Measurements from ENCODE around the gene ZNF230. TPM values are rescaled to one million over a fixed set of nuclear protein-coding genes. Genes with fewer than 3 reads are reported as not detected.
A peak's percentile ranks its signal among the peaks of the same experiment; 100 is the strongest.

Gene ZNF230
- total RNA-seq, result 1 to 10 TPM; 4.5 to 5.5 TPM

- Mint-ChIP-seq H3K27me3 (peaks cover 1% of the 10 kb centered on the region), H3K27ac (peak within 1 kb of the TSS; percentile 97), H3K4me3 (peak within 1 kb of the TSS; percentile 98), H3K9me3 (peaks cover 44% of the 10 kb centered on the region), H3K36me3 (ENCODE audit: low read depth) (peaks cover 35% of the 10 kb centered on the region), H3K4me1 (peaks cover 19% of the 10 kb centered on the region)
- DNase-seq, result peak; percentile 90
- ChIA-PET POLR2A (no interaction called here), CTCF (interaction anchor here (0.6 to 1.6 kb wide), 3 partner anchors 47 to 92 kb away, joined by 3 to 7 read pairs (median 4); no protein-coding TSS in a partner anchor)
Observed at GRCh38 chr19:44002566-44003460, at the start of gene ZNF230. Gene ZNF230 (plus strand): TSS chr19:44002957. CDS start chr19:44007079, 4,122 bp downstream.

- Mint-ChIP-seq H3K36me3 (ENCODE audit: low read depth) (no peaks in the 10 kb centered on the region), H3K27ac (no peak overlapping the region), H3K27me3 (no peaks in the 10 kb centered on the region), H3K9me3 (peaks cover 34% of the 10 kb centered on the region), H3K4me3 (no peak overlapping the region), H3K4me1 (peaks cover 4% of the 10 kb centered on the region)
- no peak for DNase-seq
- POLR2A ChIA-PET, result no interaction called here
- CTCF ChIA-PET, result no interaction called here
Observed at GRCh38 chr19:43956827-43957226, 45.9 kb upstream of the ZNF230 start.

- Mint-ChIP-seq H3K27me3 (no peaks in the 10 kb centered on the region), H3K36me3 (ENCODE audit: low read depth) (no peaks in the 10 kb centered on the region), H3K9me3 (peaks cover 30% of the 10 kb centered on the region), H3K4me3 (no peak overlapping the region), H3K27ac (no peak overlapping the region), H3K4me1 (no peaks in the 10 kb centered on the region)
- no peak for DNase-seq
- POLR2A ChIA-PET, result no interaction called here
- CTCF ChIA-PET, result no interaction called here
Observed at GRCh38 chr19:43957891-43958290, 44.9 kb upstream of the ZNF230 start.

- no peak for DNase-seq
- Mint-ChIP-seq H3K4me1 (no peaks in the 10 kb centered on the region), H3K4me3 (no peak overlapping the region), H3K36me3 (ENCODE audit: low read depth) (no peaks in the 10 kb centered on the region), H3K27me3 (no peaks in the 10 kb centered on the region), H3K27ac (no peak overlapping the region), H3K9me3 (peaks cover 43% of the 10 kb centered on the region)
- ChIA-PET CTCF (no interaction called here), POLR2A (no interaction called here)
Observed at GRCh38 chr19:43960411-43960810, 42.3 kb upstream of the ZNF230 start.

- H3K4me3 Mint-ChIP-seq, result no peak overlapping the region
- peaks cover 15% of the 10 kb centered on the region for H3K36me3 Mint-ChIP-seq (ENCODE audit: low read depth)
- peaks cover 60% of the 10 kb centered on the region for H3K9me3 Mint-ChIP-seq
- ChIA-PET CTCF (no interaction called here), POLR2A (no interaction called here)
- H3K27ac Mint-ChIP-seq, result no peak overlapping the region
- H3K4me1 Mint-ChIP-seq, result no peaks in the 10 kb centered on the region
- no peaks in the 10 kb centered on the region for H3K27me3 Mint-ChIP-seq
- DNase-seq, result no peak
Observed at GRCh38 chr19:43966079-43966694, 36.6 kb upstream of the ZNF230 start.

- Mint-ChIP-seq H3K27me3 (no peaks in the 10 kb centered on the region), H3K4me3 (no peak overlapping the region), H3K4me1 (no peaks in the 10 kb centered on the region), H3K9me3 (peaks cover 40% of the 10 kb centered on the region), H3K36me3 (ENCODE audit: low read depth) (peaks cover 3% of the 10 kb centered on the region), H3K27ac (no peak overlapping the region)
- DNase-seq, result no peak
- POLR2A ChIA-PET, result no interaction called here
- CTCF ChIA-PET, result no interaction called here
Observed at GRCh38 chr19:43976732-43977131, 26.0 kb upstream of the ZNF230 start.

GRCh38 chr19:43983544-43983911 is 19.2 kb upstream of the ZNF230 start:
- Mint-ChIP-seq H3K4me1 (peaks cover 15% of the 10 kb centered on the region), H3K36me3 (ENCODE audit: low read depth) (peaks cover 20% of the 10 kb centered on the region), H3K4me3 (peak overlapping the region; percentile 56), H3K27ac (peak overlapping the region; percentile 62), H3K27me3 (no peaks in the 10 kb centered on the region), H3K9me3 (peaks cover 18% of the 10 kb centered on the region)
- ChIA-PET CTCF (no interaction called here), POLR2A (no interaction called here)
- DNase-seq, result no peak

GRCh38 chr19:43983912-43984686 is 18.7 kb upstream of the ZNF230 start, which contains the start of gene ZNF155:
Gene ZNF155 (plus strand): TSS chr19:43984188. CDS start chr19:43988544, 4,356 bp downstream.
- peaks cover 23% of the 10 kb centered on the region for H3K9me3 Mint-ChIP-seq
- H3K36me3 Mint-ChIP-seq (ENCODE audit: low read depth), result peaks cover 26% of the 10 kb centered on the region
- CTCF ChIA-PET, result no interaction called here
- peaks cover 15% of the 10 kb centered on the region for H3K4me1 Mint-ChIP-seq
- H3K4me3 Mint-ChIP-seq, result peak within 1 kb of the TSS; percentile 92
- peak; percentile 74 for DNase-seq
- peak within 1 kb of the TSS; percentile 96 for H3K27ac Mint-ChIP-seq
- POLR2A ChIA-PET, result no interaction called here
- H3K27me3 Mint-ChIP-seq, result no peaks in the 10 kb centered on the region

GRCh38 chr19:43984687-43985000 is 18.1 kb upstream of the ZNF230 start:
- POLR2A ChIA-PET, result interaction anchor here (0.6 kb wide), 1 partner anchor 269 kb away, joined by 5 read pairs; no protein-coding TSS in a partner anchor
- H3K9me3 Mint-ChIP-seq, result peaks cover 24% of the 10 kb centered on the region
- H3K27me3 Mint-ChIP-seq, result no peaks in the 10 kb centered on the region
- peak; percentile 7 for DNase-seq
- CTCF ChIA-PET, result interaction anchor here (1.2 kb wide), 1 partner anchor 16 kb away, joined by 3 read pairs; no protein-coding TSS in a partner anchor
- H3K4me1 Mint-ChIP-seq, result peaks cover 15% of the 10 kb centered on the region
- peak overlapping the region; percentile 92 for H3K4me3 Mint-ChIP-seq
- H3K27ac Mint-ChIP-seq, result peak overlapping the region; percentile 96
- H3K36me3 Mint-ChIP-seq (ENCODE audit: low read depth), result peaks cover 31% of the 10 kb centered on the region

- DNase-seq, result no peak
- H3K9me3 Mint-ChIP-seq, result peaks cover 40% of the 10 kb centered on the region
- peaks cover 1% of the 10 kb centered on the region for H3K27me3 Mint-ChIP-seq
- no peak overlapping the region for H3K27ac Mint-ChIP-seq
- CTCF ChIA-PET, result no interaction called here
- no peak overlapping the region for H3K4me3 Mint-ChIP-seq
- peaks cover 10% of the 10 kb centered on the region for H3K4me1 Mint-ChIP-seq
- POLR2A ChIA-PET, result no interaction called here
- peaks cover 53% of the 10 kb centered on the region for H3K36me3 Mint-ChIP-seq (ENCODE audit: low read depth)
Observed at GRCh38 chr19:43997631-43998290, 5.0 kb upstream of the ZNF230 start.

GRCh38 chr19:44002212-44002565 is 568 bp upstream of the ZNF230 start:
- peak overlapping the region; percentile 98 for H3K4me3 Mint-ChIP-seq
- H3K4me1 Mint-ChIP-seq, result peaks cover 19% of the 10 kb centered on the region
- ChIA-PET CTCF (interaction anchor here (0.6 to 1.6 kb wide), 3 partner anchors 23 to 93 kb away, joined by 4 to 7 read pairs (median 4); partner anchors contain the start of gene ZNF222), POLR2A (no interaction called here)
- H3K9me3 Mint-ChIP-seq, result peaks cover 39% of the 10 kb centered on the region
- H3K27ac Mint-ChIP-seq, result peak overlapping the region; percentile 97
- peaks cover 34% of the 10 kb centered on the region for H3K36me3 Mint-ChIP-seq (ENCODE audit: low read depth)
- peaks cover 1% of the 10 kb centered on the region for H3K27me3 Mint-ChIP-seq
- no peak for DNase-seq

GRCh38 chr19:44003461-44004009 is 778 bp downstream of the ZNF230 start:
- peak; percentile 9 for DNase-seq
- peaks cover 19% of the 10 kb centered on the region for H3K4me1 Mint-ChIP-seq
- peaks cover 45% of the 10 kb centered on the region for H3K9me3 Mint-ChIP-seq
- ChIA-PET CTCF (interaction anchor here (0.6 to 1.2 kb wide), 3 partner anchors 46 to 110 kb away, joined by 3 to 5 read pairs (median 3); partner anchors contain the start of gene ZNF45), POLR2A (interaction anchor here (0.7 kb wide), 2 partner anchors 25 to 53 kb away, joined by 3 read pairs; partner anchors contain the start of gene ZNF221)
- peak overlapping the region; percentile 97 for H3K27ac Mint-ChIP-seq
- peak overlapping the region; percentile 98 for H3K4me3 Mint-ChIP-seq
- peaks cover 40% of the 10 kb centered on the region for H3K36me3 Mint-ChIP-seq (ENCODE audit: low read depth)
- H3K27me3 Mint-ChIP-seq, result peaks cover 1% of the 10 kb centered on the region

Data from activated CD4-positive, alpha-beta T cell treated with anti-CD3 and anti-CD28 coated beads, Interleukin-2, amount 10 ng/mL, durations not matched to agents 7 days and 5 days (primary cell).